ENCODE results near the gene PIKFYVE.

GRCh38 chr2:208386541-208386940, 120.5 kb downstream of the PIKFYVE start:
- no peak for TF ChIP-seq POLR2A (IDR thresholded peaks at IDR 0.05; ENCODE audit: low read depth, low read length)
- no peak for TF ChIP-seq POLR2AphosphoS5 (IDR thresholded peaks at IDR 0.05; ENCODE audit: low read depth, low read length)
- no peak for TF ChIP-seq TAF1 (IDR thresholded peaks at IDR 0.05; ENCODE audit: borderline replicate concordance, low read depth, low read length)
